Skin of body (tissue), 2 donors: ENCODE data around the gene RNF151. TPM values are rescaled to one million over a fixed set of nuclear protein-coding genes. Genes with fewer than 3 reads are reported as not detected.
"Not testable (repeated sequence)": the region's sequence is repeated elsewhere in the genome, so short reads cannot be mapped to it uniquely, and the experiment has no call there.

ENCODE experiments used
- DNase-seq: peaks from one replicate; lab custom pipeline; 2025; lab: John Stamatoyannopoulos, UW
- total RNA-seq: library from RNA; depleted of rRNA; stranded (reverse); fragments of >200 nt; gene quantifications from one replicate; pipeline ENCODE4 v1.2.3, GENCODE V29; 2014

The RNF151 gene
- total RNA-seq, 1 donor from 2014 or later, result not detected

GRCh38 chr16:1959269-1960039 is 7.2 kb upstream of the RNF151 start, which contains the start of gene NDUFB10:
Gene NDUFB10 (plus strand): TSS chr16:1959538. CDS start chr16:1959625, 87 bp downstream.
- DNase-seq, result peak; percentile 74

GRCh38 chr16:1960665-1961630 is 5.7 kb upstream of the RNF151 start:
- no peak for DNase-seq

DNA sequence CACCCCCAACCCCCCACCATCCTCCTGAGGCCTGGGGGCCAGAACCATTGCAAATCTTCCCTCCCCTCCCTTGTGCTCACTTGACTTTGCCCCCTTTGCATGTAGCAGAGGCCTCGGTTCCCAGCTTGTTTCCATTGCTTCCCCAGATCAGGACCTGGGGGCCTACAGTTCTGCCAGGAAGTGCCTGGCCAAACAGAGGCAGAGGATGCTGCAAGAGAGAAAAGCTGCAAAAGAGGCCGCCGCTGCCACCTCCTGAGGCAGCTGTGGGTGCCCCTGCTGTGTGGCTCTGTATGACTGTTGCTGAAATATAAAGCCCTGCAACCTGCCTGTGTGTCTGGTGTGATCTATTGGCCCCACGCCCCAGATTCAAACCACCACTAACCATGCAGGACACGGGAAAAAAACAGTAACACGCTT is 5.0 kb upstream of the RNF151 start:
- no peak for DNase-seq

- DNase-seq, result not testable (repeated sequence)
Measured at GRCh38 chr16:1962161-1963153, 4.2 kb upstream of the RNF151 start.

GRCh38 chr16:1963806-1964505 is 2.7 kb upstream of the RNF151 start:
- DNase-seq, result no peak

DNA sequence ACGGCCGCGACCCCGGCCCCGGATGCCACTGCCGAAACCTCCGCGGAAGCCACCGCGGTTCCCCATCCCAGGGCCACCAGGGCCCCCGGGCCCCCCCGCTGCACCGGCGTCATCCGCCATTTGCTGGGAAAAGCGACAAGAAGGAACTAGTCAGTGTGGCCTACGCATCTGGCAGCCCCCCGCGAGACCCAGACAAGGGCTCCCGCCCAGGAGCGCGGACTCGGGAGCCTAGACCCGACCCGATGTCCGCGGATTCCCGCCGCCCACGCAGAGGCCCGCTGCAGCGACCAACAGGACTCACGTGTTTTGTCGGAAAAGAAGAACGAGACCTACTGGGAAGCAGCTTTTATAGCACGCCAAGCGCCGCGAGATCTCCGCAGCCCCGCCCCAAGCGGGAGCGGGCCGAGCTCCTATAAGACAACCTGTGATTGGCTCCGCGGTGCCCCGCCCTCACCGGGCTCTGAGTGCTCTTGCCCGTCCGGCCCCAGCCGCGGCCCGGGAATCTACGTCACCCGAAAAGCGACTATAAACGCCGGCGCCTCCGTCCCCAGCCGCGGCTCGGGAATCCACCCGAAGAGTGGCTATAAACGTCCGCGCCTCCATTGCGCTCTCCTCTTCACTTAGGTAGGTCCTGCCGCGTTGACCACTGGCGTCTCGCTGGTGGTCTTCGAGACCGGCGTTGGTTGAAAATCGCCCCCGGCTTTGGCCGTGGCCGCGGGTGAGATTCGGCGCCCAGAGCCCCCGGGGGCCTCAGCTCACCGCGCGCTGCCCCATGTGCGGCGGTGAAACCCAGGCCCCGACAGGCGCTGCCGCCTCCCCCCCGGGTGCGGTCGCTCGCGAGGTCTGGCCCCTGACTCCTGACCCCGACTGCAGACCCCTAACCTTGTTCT is 1.9 kb upstream of the RNF151 start, which contains the start of gene RPS2:
Gene RPS2, minus strand, starts transcription at position 321 of the 890 bp plus-strand sequence. Its CDS starts 201 bp downstream, at position 120.
- peak; percentile 98 for DNase-seq

DNA sequence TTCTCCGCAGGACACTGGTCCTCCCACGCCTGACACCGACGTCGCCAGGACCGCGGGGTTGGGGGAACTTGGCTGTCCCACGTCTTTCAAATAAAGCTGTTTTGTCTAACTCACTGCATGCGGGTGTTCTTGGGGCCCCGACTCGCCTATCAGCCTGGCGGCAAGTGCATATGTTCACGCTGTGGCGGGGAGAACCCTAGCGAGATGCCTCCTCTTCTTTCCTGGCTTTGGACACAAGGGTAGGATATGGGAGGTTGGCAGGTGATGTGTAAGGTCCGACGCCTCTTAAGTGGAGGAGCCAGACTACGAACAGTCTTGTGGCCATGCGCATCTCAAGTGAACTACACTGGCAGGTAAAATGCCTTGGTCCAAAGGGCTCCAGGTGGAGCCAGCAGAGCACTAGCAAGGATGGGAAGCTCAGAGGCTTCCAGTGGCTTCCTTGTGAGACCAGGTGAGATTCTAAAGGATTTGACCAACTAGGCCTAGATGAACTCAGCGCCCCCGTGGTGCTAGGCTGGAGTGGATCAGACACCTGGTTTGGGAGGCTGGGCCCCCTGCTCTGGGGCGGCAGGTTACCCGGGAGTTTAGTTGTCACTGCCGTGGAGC is 1.2 kb upstream of the RNF151 start:
- no peak for DNase-seq

- no peak for DNase-seq
Measured at GRCh38 chr16:1968146-1968953, 1.7 kb downstream of the RNF151 start.

DNA sequence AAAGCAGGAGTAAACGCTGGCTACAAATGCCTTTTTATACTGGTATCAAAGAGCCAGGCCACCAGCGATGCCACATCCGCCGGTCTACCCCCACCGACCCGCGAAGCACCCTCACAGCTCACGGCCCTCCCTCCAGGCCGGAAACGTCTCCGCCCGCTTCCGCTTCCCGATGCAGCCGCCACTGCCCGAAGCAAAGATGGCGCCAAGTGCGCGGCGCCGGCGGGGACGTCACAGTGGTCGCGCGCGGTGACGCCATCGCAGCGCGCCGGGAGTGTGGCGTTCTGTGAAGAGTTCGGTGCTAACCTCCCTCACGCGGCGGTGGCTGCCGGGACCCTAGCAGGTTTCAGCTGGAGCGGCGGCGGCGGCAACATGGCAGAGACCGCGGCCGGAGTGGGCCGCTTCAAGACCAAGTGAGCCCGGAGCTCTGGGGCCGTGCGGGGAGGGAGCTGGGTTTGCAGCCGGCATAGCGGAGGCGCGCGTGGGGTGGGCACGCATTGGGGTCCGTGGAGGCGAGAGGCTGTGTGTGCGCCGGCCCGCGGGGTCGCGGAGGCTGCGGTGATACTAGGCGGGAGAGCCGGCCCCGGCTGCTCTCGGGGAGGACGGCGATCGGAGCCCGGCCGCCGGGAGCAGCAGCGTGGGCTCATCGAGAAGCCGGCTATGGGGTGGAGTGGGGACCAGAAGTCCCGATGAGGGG is 5.3 kb downstream of the RNF151 start, which contains the start of gene TBL3:
Gene TBL3, plus strand, starts transcription at position 258 of the 694 bp plus-strand sequence. Its CDS starts 112 bp downstream, at position 370.
- DNase-seq, result peak; percentile 93

DNA sequence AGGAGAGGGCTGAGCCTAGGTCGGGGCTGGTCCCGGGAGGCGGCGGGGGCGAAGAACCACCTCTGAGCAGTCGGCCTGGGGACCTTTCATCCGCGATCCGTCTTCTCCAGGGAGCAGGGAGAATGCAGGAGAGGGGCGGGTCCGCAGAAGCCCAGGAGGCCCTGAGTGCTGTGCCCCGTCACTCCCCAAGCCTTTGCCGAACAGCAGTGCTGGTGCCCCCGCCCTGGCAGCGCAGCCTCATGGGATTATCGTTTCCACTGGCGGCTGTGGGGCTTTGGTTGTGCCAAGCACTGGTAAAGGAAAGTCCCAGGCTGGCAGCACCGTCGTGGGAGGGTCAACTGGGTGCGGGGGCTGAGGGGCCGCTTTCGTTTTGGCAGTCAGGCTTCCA is 5.8 kb downstream of the RNF151 start:
- DNase-seq, result no peak

DNA sequence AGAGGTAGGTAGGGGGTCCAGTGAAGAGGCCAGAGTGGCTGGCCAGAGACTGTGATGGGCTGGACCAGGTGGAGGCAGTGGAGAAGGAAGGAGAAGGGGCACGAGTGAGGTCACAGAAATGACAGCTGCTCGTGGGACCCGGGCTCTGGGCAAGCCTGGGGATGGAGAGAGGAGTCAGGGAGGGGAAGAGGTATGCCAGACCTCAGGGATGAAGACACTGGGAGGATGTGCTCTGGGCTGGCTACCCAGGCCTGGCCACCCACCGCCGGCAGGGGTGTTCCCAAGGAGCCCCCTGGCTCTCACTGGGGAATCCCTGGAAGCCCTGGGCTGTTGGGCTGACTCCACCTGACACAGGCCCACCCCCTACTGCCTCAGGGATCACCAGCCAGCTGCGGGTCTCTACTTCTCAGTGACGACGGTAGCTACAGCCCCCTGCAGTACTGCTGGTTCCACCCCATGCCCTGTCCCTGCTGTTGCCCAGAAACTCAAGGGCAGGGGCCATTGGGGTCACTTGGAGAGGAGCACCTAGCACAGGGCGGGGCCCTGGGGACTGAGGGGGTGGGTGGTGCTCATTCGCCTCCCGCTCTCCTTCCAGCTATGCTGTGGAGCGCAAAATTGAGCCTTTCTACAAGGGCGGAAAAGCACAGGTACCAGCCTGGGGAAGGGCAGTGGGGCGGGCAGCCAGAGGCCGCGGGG is 7.0 kb downstream of the RNF151 start:
- DNase-seq, result no peak

- no peak for DNase-seq
Measured at GRCh38 chr16:1974157-1975070, 7.8 kb downstream of the RNF151 start.

- DNase-seq, result no peak
Measured at GRCh38 chr16:1975432-1976215, 9.0 kb downstream of the RNF151 start.

GRCh38 chr16:1976216-1976520 is 9.5 kb downstream of the RNF151 start:
- DNase-seq, result no peak
